WTC11 (cell line): Measurements from ENCODE around the gene CTNND2.

Source experiments
- CTCF ChIP-seq: fragments of 200-600 bp; IDR thresholded peaks from 2 replicates; pipeline ENCODE4 v1.8.0; 2022; ENCODE audit warnings: antibody characterized with exemption
- E2F1 ChIP-seq: sonication (generic); formaldehyde crosslinking; IDR thresholded peaks from 2 replicates; pipeline ENCODE4 v1.8.0; 2022; ENCODE audit warnings: mild to moderate bottlenecking, missing genetic modification reagents
- JUN ChIP-seq: sonication (generic); formaldehyde crosslinking; IDR thresholded peaks from 2 replicates; pipeline ENCODE4 v1.8.0; 2023; ENCODE audit warnings: mild to moderate bottlenecking, missing genetic modification reagents
- MAX ChIP-seq: sonication (generic); formaldehyde crosslinking; IDR thresholded peaks from 2 replicates; pipeline ENCODE4 v1.8.0; 2022; ENCODE audit warnings: mild to moderate bottlenecking, missing genetic modification reagents
- USF2 ChIP-seq: sonication (generic); formaldehyde crosslinking; IDR thresholded peaks from 2 replicates; pipeline ENCODE4 v1.8.1; 2023; ENCODE audit warnings: mild to moderate bottlenecking, missing genetic modification reagents, moderate library complexity
- ZNF232 ChIP-seq: sonication (generic); formaldehyde crosslinking; IDR thresholded peaks from 2 replicates; pipeline ENCODE4 v1.8.0; 2022; ENCODE audit warnings: mild to moderate bottlenecking, missing genetic modification reagents

- TF ChIP-seq CTCF (no peak), ZNF232 (no peak), USF2 (CRISPR knock-in tag) (peak; percentile 15; the same call in 1 of the 2 replicates), MAX (CRISPR knock-in tag) (no peak), JUN (CRISPR knock-in tag) (no peak), E2F1 (CRISPR knock-in tag) (no peak)
Measured at GRCh38 chr5:11619339-11620024, 284.8 kb downstream of the CTNND2 start.
